H1 (cell line): ENCODE measurements around the gene MMD. TPM values are rescaled to one million over a fixed set of nuclear protein-coding genes. Genes with fewer than 3 reads are reported as not detected.

Experiments used
- CTCF ChIA-PET: fragments of 300-600 bp; sonication (Branson Sonifier 250); formaldehyde crosslinking; loops from one replicate; lab custom pipeline; 2021; ENCODE audit not compliant: partially characterized antibody; lab: Charles Lee
- POLR2A ChIA-PET: fragments of 300-600 bp; sonication (Branson Sonifier 250); formaldehyde crosslinking; loops from one replicate; lab custom pipeline; 2021; ENCODE audit warnings: inconsistent platforms; ENCODE audit not compliant: partially characterized antibody; lab: Charles Lee
- DNase-seq, 2 experiments: peaks; one replicate each; pipeline versions ENCODE4 v3.0.0 to v3.0.0-alpha.2; 2010 to 2022; ENCODE audit warnings: low spot score in 2 of 2, low read depth in 1 of 2, mixed read lengths in 1 of 2
- FAIRE-seq: peaks from 2 replicates; lab custom pipeline; 2011; peaks lifted over from hg19 to GRCh38; lab: Jason Lieb, UNC
- H2AFZ ChIP-seq: 2 replicates; pipeline ENCODE4 v1.8.1; 2012; ENCODE audit warnings: low read length, inconsistent platforms
- H2AK5ac ChIP-seq: 2 replicates; pipeline ENCODE4 v1.6.1; 2013; ENCODE audit warnings: low read depth, low read length
- H2BK120ac ChIP-seq: replicated peaks from 2 replicates; pipeline ENCODE3; 2013; ENCODE audit warnings: low read depth, low read length, inconsistent platforms
- H2BK12ac ChIP-seq: 2 replicates; pipeline ENCODE4 v1.6.1; 2013; ENCODE audit warnings: low read depth, low read length
- H2BK15ac ChIP-seq: 2 replicates; pipeline ENCODE4 v1.6.1; 2013; ENCODE audit warnings: low read length
- H2BK20ac ChIP-seq: 2 replicates; pipeline ENCODE4 v1.6.1; 2013; ENCODE audit warnings: low read length
- H2BK5ac ChIP-seq: 2 replicates; pipeline ENCODE4 v1.6.1; 2013; ENCODE audit warnings: low read depth, low read length
- H3K14ac ChIP-seq: 2 replicates; pipeline ENCODE4 v1.6.1; 2013; ENCODE audit warnings: inconsistent platforms; ENCODE audit not compliant: insufficient read length
- H3K18ac ChIP-seq: 2 replicates; pipeline ENCODE4 v1.6.1; 2013; ENCODE audit warnings: low read length; ENCODE audit errors: extremely low read depth
- H3K23ac ChIP-seq: 2 replicates; pipeline ENCODE4 v1.6.1; 2013; ENCODE audit warnings: inconsistent platforms; ENCODE audit not compliant: insufficient read length
- H3K23me2 ChIP-seq: 2 replicates; pipeline ENCODE4 v1.6.1; 2013; ENCODE audit warnings: low read depth, low read length
- H3K27ac ChIP-seq: 2 replicates; pipeline ENCODE4 v1.6.1; 2011; ENCODE audit warnings: low read depth, low read length, inconsistent platforms
- H3K27me3 ChIP-seq, 4 experiments: replicated peaks in 1 of 4; 1 replicate in 1 of 4; 2 replicates in 3 of 4; pipeline versions ENCODE4 v1.6.1 to v1.8.1; 2011 to 2013; ENCODE audit warnings: low read length in 3 of 4, mild to moderate bottlenecking in 3 of 4, inconsistent platforms in 2 of 4, mixed read lengths in 2 of 4, moderate library complexity in 1 of 4; ENCODE audit not compliant: control insufficient read depth in 3 of 4, insufficient read depth in 3 of 4; ENCODE audit errors: extremely low read depth in 1 of 4
- H3K36me3 ChIP-seq, 4 experiments: 2 replicates each; pipeline versions ENCODE4 v1.6.1 to v1.8.1; 2011 to 2013; ENCODE audit warnings: mild to moderate bottlenecking in 4 of 4, low read length in 3 of 4, moderate library complexity in 2 of 4, control low read depth in 1 of 4, inconsistent platforms in 1 of 4; ENCODE audit not compliant: insufficient read depth in 4 of 4, control insufficient read depth in 2 of 4
- H3K4ac ChIP-seq: replicated peaks from 2 replicates; pipeline ENCODE3; 2013; ENCODE audit warnings: low read length, low read depth, mixed read lengths, inconsistent platforms; ENCODE audit not compliant: insufficient read length
- H3K4me1 ChIP-seq, 4 experiments: replicated peaks in 1 of 4; 1 replicate in 1 of 4; 2 replicates in 3 of 4; pipeline versions ENCODE4 v1.6.1 to v1.8.1; 2011 to 2013; ENCODE audit warnings: low read length in 3 of 4, inconsistent platforms in 2 of 4, mixed read lengths in 1 of 4; ENCODE audit not compliant: insufficient read depth in 4 of 4, control insufficient read depth in 3 of 4
- H3K4me2 ChIP-seq, 2 experiments: 2 replicates each; pipeline versions ENCODE4 v1.6.1 to v1.8.1; 2011 to 2013; ENCODE audit warnings: low read depth in 2 of 2, low read length in 2 of 2, control low read depth in 1 of 2, inconsistent platforms in 1 of 2, mild to moderate bottlenecking in 1 of 2; ENCODE audit not compliant: insufficient read depth in 1 of 2
- H3K4me3 ChIP-seq, 4 experiments: fragments of 200-600, 300-600 bp in 1 of 4; sonication (generic), shearing (Covaris generic), sonication (Bioruptor Twin) in 1 of 4; 2 replicates each; pipeline versions ENCODE4 v1.5.1 to v1.8.1; 2011 to 2016; ENCODE audit warnings: low read length in 4 of 4, low read depth in 3 of 4, control low read depth in 2 of 4, inconsistent platforms in 2 of 4, mild to moderate bottlenecking in 2 of 4, mixed read lengths in 1 of 4, moderate library complexity in 1 of 4; ENCODE audit not compliant: insufficient read depth in 2 of 4; ENCODE audit errors: extremely low read depth in 1 of 4
- H3K56ac ChIP-seq: replicated peaks from 2 replicates; pipeline ENCODE3; 2013; ENCODE audit warnings: low read depth, mild to moderate bottlenecking, mixed read lengths, low read length, inconsistent platforms; ENCODE audit not compliant: insufficient read length
- H3K79me1 ChIP-seq: 2 replicates; pipeline ENCODE4 v1.6.1; 2013; ENCODE audit warnings: low read depth, low read length, control low read depth
- H3K79me2 ChIP-seq, 2 experiments: 2 replicates each; pipeline versions ENCODE4 v1.6.1 to v1.8.1; 2012 to 2013; ENCODE audit warnings: low read length in 2 of 2, mild to moderate bottlenecking in 2 of 2, inconsistent platforms in 1 of 2; ENCODE audit not compliant: insufficient read depth in 2 of 2, control insufficient read depth in 1 of 2
- H3K9ac ChIP-seq, 4 experiments: replicated peaks in 1 of 4; 1 replicate in 1 of 4; 2 replicates in 3 of 4; pipeline versions ENCODE4 v1.6.1 to v1.8.1; 2011 to 2013; ENCODE audit warnings: low read depth in 3 of 4, low read length in 3 of 4, control low read depth in 2 of 4, mild to moderate bottlenecking in 2 of 4, moderate library complexity in 2 of 4, inconsistent platforms in 1 of 4; ENCODE audit errors: extremely low read depth in 1 of 4
- H3K9me3 ChIP-seq, 2 experiments: 2 replicates each; pipeline versions ENCODE4 v1.6.1 to v1.8.1; 2012 to 2013; ENCODE audit warnings: mild to moderate bottlenecking in 2 of 2, moderate library complexity in 2 of 2, control low read depth in 1 of 2, inconsistent platforms in 1 of 2, low read depth in 1 of 2, low read length in 1 of 2, mixed read lengths in 1 of 2; ENCODE audit not compliant: insufficient read depth in 2 of 2
- H4K20me1 ChIP-seq, 2 experiments: replicated peaks in 1 of 2; 2 replicates each; pipeline versions ENCODE3 to v1.8.1; 2011 to 2013; ENCODE audit warnings: inconsistent platforms in 2 of 2, low read length in 2 of 2, mild to moderate bottlenecking in 1 of 2; ENCODE audit not compliant: insufficient read depth in 2 of 2, control insufficient read depth in 1 of 2
- H4K5ac ChIP-seq: 2 replicates; pipeline ENCODE4 v1.6.1; 2013; ENCODE audit warnings: low read length, low read depth, mixed read lengths, inconsistent platforms; ENCODE audit not compliant: insufficient read length
- H4K8ac ChIP-seq: 2 replicates; pipeline ENCODE4 v1.8.0; 2013; ENCODE audit warnings: mild to moderate bottlenecking, moderate library complexity, low read length, inconsistent platforms; ENCODE audit not compliant: insufficient read depth; ENCODE audit errors: extremely low read depth
- H4K91ac ChIP-seq: replicated peaks from 2 replicates; pipeline ENCODE3; 2013; ENCODE audit warnings: low read length, mixed read lengths, inconsistent platforms; ENCODE audit not compliant: insufficient read length
- ATF3 ChIP-seq: IDR thresholded peaks from 2 replicates; pipeline ENCODE4 v1.6.1; 2011; ENCODE audit warnings: low read depth, mild to moderate bottlenecking, low read length; ENCODE audit not compliant: insufficient read depth
- BCL11A ChIP-seq, 2 experiments: IDR thresholded peaks; one replicate each; pipeline ENCODE4 v1.6.1; 2011; ENCODE audit warnings: low read depth in 2 of 2, low read length in 2 of 2, mild to moderate bottlenecking in 2 of 2
- CTBP2 ChIP-seq: IDR thresholded peaks from 2 replicates; pipeline ENCODE4 v1.7.0; 2011; ENCODE audit warnings: borderline replicate concordance, mild to moderate bottlenecking, moderate library complexity, mixed read lengths, low read length; ENCODE audit not compliant: insufficient read depth, insufficient read length
- EGR1 ChIP-seq: IDR thresholded peaks from 2 replicates; pipeline ENCODE4 v1.6.1; 2011; ENCODE audit warnings: low read depth, low read length, borderline replicate concordance
- JUN ChIP-seq: IDR thresholded peaks from 2 replicates; pipeline ENCODE4 v1.6.1; 2011; ENCODE audit warnings: low read depth, mild to moderate bottlenecking, improper control_type of control experiment, low read length
- KDM4A ChIP-seq: IDR thresholded peaks from one replicate; pipeline ENCODE4 v1.7.1; 2012; ENCODE audit warnings: low read depth, mild to moderate bottlenecking, moderate library complexity, low read length, inconsistent platforms; ENCODE audit not compliant: severe bottlenecking
- SRF ChIP-seq: IDR thresholded peaks from 2 replicates; pipeline ENCODE4 v1.6.1; 2011; ENCODE audit warnings: mild to moderate bottlenecking, low read depth, low read length, moderate library complexity
- ZNF274 ChIP-seq: IDR thresholded peaks from 2 replicates; pipeline ENCODE4 v1.7.0; 2012; ENCODE audit warnings: low read length, borderline replicate concordance; ENCODE audit errors: extremely low read depth
- WGBS, 2 experiments: shearing (Covaris generic) in 1 of 2; methylation state at CpG; one replicate each; pipeline versions ENCODE4 v1.1.6 to v1.1.7; 2013 to 2015; ENCODE audit warnings: low lambda C conversion rate in 2 of 2, mixed read lengths in 2 of 2, inconsistent platforms in 1 of 2, low coverage in 1 of 2, missing lambda C conversion rate in 1 of 2; ENCODE audit not compliant: insufficient replicate concordance in 2 of 2, insufficient coverage in 1 of 2, insufficient read length in 1 of 2; ENCODE audit errors: extremely low coverage in 1 of 2, missing lambda C conversion rate in 1 of 2; 5-methylcytosine and 5-hydroxymethylcytosine counted together
- polyA plus RNA-seq, 7 experiments: library from polyadenylated mRNA; depleted of rRNA in 3 of 7; stranded (reverse) in 5 of 7; unstranded in 2 of 7; fragments of >200 nt in 5 of 7; fragments of 200-250 nt in 2 of 7; gene quantifications; 1 replicate in 5 of 7; 2 replicates in 1 of 7; 4 replicates in 1 of 7; pipeline versions ENCODE4 v1.2.1 to v1.2.3, GENCODE V29; 2011 to 2013; ENCODE audit warnings: missing spikeins in 2 of 7, mixed read lengths in 2 of 7
- total RNA-seq: library from RNA; stranded (reverse); fragmentation: NEBNext Ultra II Directional; extraction: Animal tissue kit (Norgen Biotek cat#: 25700); gene quantifications from 2 replicates; pipeline ENCODE4 v1.2.1, GENCODE V29; 2021

The MMD gene
- total and polyA plus RNA-seq, 2 of the 8 experiments (the other 6 are each of a cell fraction or from before 2014, with no cell fraction given), result 28.2 to 37.8 TPM

DNA sequence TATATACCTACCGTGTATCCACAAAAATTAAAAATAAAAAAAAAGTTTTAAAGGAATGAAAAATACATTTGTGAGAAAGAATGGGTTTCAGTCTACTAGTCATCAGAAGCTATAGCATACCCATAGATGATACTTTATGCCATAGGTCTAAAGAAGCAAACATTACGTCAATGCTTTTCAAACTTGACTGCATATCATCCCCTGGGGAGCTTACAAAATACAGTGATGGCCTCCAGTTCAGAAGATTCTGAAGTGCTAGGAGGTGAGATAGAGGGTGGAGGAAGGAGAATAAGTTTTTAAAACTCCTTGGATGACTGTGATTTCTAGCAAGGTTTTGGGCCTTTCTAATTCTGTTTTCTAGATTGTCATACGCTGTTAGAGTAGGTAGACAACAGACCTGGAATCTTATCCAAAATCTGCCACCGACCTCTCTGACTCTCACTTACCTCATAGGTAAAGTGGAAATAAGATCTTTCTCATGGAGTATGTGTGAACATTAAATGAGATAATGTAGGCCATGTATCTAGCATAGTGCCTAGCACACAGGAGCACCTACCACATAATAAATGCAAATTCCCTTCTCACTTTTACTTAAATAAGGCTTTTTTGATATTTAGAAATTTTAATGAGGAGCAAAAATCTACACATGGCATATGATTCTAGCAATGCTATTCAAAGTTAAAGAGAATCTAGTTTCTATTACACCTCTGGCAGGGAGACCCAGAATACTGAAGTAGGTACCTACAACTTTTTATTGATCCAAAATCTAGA lies 12.4 kb downstream of the MMD start:
- Histone ChIP-seq H2AFZ (no peak overlapping the region), H2BK120ac (no peak overlapping the region), H2BK5ac (no peak overlapping the region), H3K79me1 (no peaks in the 10 kb centered on the region), H3K4me1 (no peaks in the 10 kb centered on the region), H3K4me2 (no peak overlapping the region), H3K23ac (no peak overlapping the region), H4K5ac (no peak overlapping the region), H2BK20ac (no peak overlapping the region), H4K8ac (no peak overlapping the region), H3K9me3 (no peaks in the 10 kb centered on the region), H4K20me1 (no peaks in the 10 kb centered on the region), H3K36me3 (peaks cover 29 to 75% (median 55%) of the 10 kb centered on the region in 4 experiments), H3K27ac (no peak overlapping the region), H3K18ac (no peak overlapping the region), H3K9ac (no peak overlapping the region), H2AK5ac (no peak overlapping the region), H3K79me2 (peaks cover 0 to 4% of the 10 kb centered on the region in 2 experiments; a peak in 1 of 4 replicates), H2BK12ac (no peak overlapping the region), H2BK15ac (no peak overlapping the region), H3K14ac (no peak overlapping the region), H3K4me3 (no peak overlapping the region), H4K91ac (no peak overlapping the region), H3K4ac (no peak overlapping the region), H3K23me2 (no peaks in the 10 kb centered on the region), H3K27me3 (no peaks in the 10 kb centered on the region), H3K56ac (no peak overlapping the region)
- DNase-seq (no peak), FAIRE-seq (no peak)
- WGBS, 2 experiments, result 90% methylated on average over 4 of the region's 4 CpGs; no CpG with 5 or more reads in 1 of the 2 experiments
- CTCF ChIA-PET, result no interaction called here
- POLR2A ChIA-PET, result interaction anchor here (2.3 kb wide), 1 partner anchor 12 kb away, joined by 7 read pairs; the partner anchor contains the start of gene MMD
- TF ChIP-seq CTBP2 (no peak), EGR1 (no peak), BCL11A (IDR thresholded peaks at IDR 0.05; ENCODE audit: low read depth in 2 of 2, low read length in 2 of 2) (no peak), KDM4A (no peak), ZNF274 (no peak), ATF3 (no peak), JUN (no peak), SRF (no peak)
